Testis (tissue), 3 donors: ENCODE results near the gene KATNB1. TPM values are rescaled to one million over a fixed set of nuclear protein-coding genes. Genes with fewer than 3 reads are reported as not detected.

Source experiments
- DNase-seq: peaks from one replicate; pipeline ENCODE4 v3.0.0-alpha.2; 2019
- H3K27ac ChIP-seq, 2 donors: fragments of 200-600 bp; sonication (generic); one replicate each; pipeline ENCODE4 v1.5.1; 2019
- H3K27me3 ChIP-seq: fragments of 200-600 bp; sonication (generic); one replicate; pipeline ENCODE4 v1.5.1; 2019
- H3K36me3 ChIP-seq: fragments of 200-600 bp; sonication (generic); one replicate; pipeline ENCODE4 v1.5.1; 2017; ENCODE audit warnings: low read depth; ENCODE audit errors: missing control alignments
- H3K4me1 ChIP-seq: fragments of 200-600 bp; sonication (generic); one replicate; pipeline ENCODE4 v1.5.1; 2019
- H3K4me3 ChIP-seq, 2 donors: fragments of 200-600 bp; sonication (generic); one replicate each; pipeline ENCODE4 v1.5.1; 2017 to 2019
- H3K9me3 ChIP-seq: fragments of 200-600 bp; sonication (generic); one replicate; pipeline ENCODE4 v1.5.1; 2017
- CTCF ChIP-seq, 3 experiments: fragments of 450-650 bp in 2 of 3; fragments of 200-600 bp in 1 of 3; sonication (generic) in 1 of 3; IDR thresholded peaks; one replicate each; pipeline ENCODE4 v1.5.1; 2016 to 2019; ENCODE audit warnings: antibody characterized with exemption in 3 of 3, mild to moderate bottlenecking in 2 of 3, moderate library complexity in 1 of 3
- POLR2A ChIP-seq: fragments of 450-650 bp; IDR thresholded peaks from one replicate; pipeline ENCODE4 v1.6.1; 2017; ENCODE audit warnings: antibody characterized with exemption, mild to moderate bottlenecking, moderate library complexity
- WGBS, 2 donors: methylation state at CpG; one replicate each; pipeline ENCODE4 v1.1.5; 2018; 5-methylcytosine and 5-hydroxymethylcytosine counted together
- intact Hi-C: fragments of 100-400 bp; cut with DNase I; formaldehyde crosslinking; loops from one replicate; pipeline ENCODE4 v1.15.1; 2023; ENCODE audit warnings: low total_unique reads
- polyA plus RNA-seq: library from polyadenylated mRNA; stranded (reverse); fragments of 350-450 nt; fragmentation: Illumina TruSeq; extraction: RNeasy Lipid Tissue Mini Kit (QIAGEN cat#74804); gene quantifications from one replicate; pipeline ENCODE4 v1.2.3, GENCODE V29; 2014; ENCODE audit warnings: low read depth, low replicate concordance; ENCODE audit not compliant: insufficient read depth
- total RNA-seq, 2 donors: library from RNA; depleted of rRNA; stranded (reverse); fragments of >200 nt; gene quantifications; one replicate each; pipeline ENCODE4 v1.2.3, GENCODE V29; 2016

The KATNB1 gene
- total and polyA plus RNA-seq, 3 donors from 2014 or later: 52.7 to 105 (median 53.5) TPM

- intact Hi-C loops: no loop called here
- no peak for DNase-seq
- Histone ChIP-seq H3K27ac (no peak overlapping the region), H3K9me3 (no peaks in the 10 kb centered on the region), H3K4me3 (no peak overlapping the region), H3K27me3 (no peaks in the 10 kb centered on the region), H3K36me3 (no peaks in the 10 kb centered on the region), H3K4me1 (peaks cover 32% of the 10 kb centered on the region)
- WGBS, 2 donors: 91 to 92% methylated on average over 7 of the region's 7 CpGs
- no peak for TF ChIP-seq CTCF (IDR thresholded peaks at IDR 0.05)
- TF ChIP-seq POLR2A: no peak
These were observed 48.8 kb downstream of the KATNB1 start for GRCh38 chr16:57784334-57784733.

- WGBS, 2 donors: 92 to 98% methylated on average over 6 to 10 of the region's 10 CpGs
- TF ChIP-seq CTCF (IDR thresholded peaks at IDR 0.05) (no peak), POLR2A (no peak)
- Histone ChIP-seq H3K4me1 (peaks cover 32% of the 10 kb centered on the region), H3K9me3 (no peaks in the 10 kb centered on the region), H3K27me3 (no peaks in the 10 kb centered on the region), H3K4me3 (no peak overlapping the region), H3K36me3 (no peaks in the 10 kb centered on the region), H3K27ac (peak overlapping the region in 1 of 2 donors; percentile 71)
- intact Hi-C loops: no loop called here
- DNase-seq: no peak
These were observed 49.8 kb downstream of the KATNB1 start for GRCh38 chr16:57785385-57785784.

- 70 to 77% methylated on average over 6 to 8 of the region's 8 CpGs for WGBS, 2 donors
- intact Hi-C loops: no loop called here
These were observed 50.4 kb downstream of the KATNB1 start for GRCh38 chr16:57785924-57786323.

GRCh38 chr16:57786632-57787518 is 51.3 kb downstream of the KATNB1 start:
- no peak for TF ChIP-seq CTCF (IDR thresholded peaks at IDR 0.05)
- TF ChIP-seq POLR2A: no peak

More at GRCh38 chr16:57785924-57786323, 50.4 kb downstream of the KATNB1 start:
- Histone ChIP-seq H3K4me3 (no peak overlapping the region), H3K36me3 (no peaks in the 10 kb centered on the region), H3K27ac (peak overlapping the region in 1 of 2 donors; percentile 71), H3K27me3 (no peaks in the 10 kb centered on the region), H3K4me1 (peaks cover 32% of the 10 kb centered on the region), H3K9me3 (no peaks in the 10 kb centered on the region)
- no peak for DNase-seq
- no peak for TF ChIP-seq CTCF (IDR thresholded peaks at IDR 0.05)
- no peak for TF ChIP-seq POLR2A

More at GRCh38 chr16:57786632-57787518, 51.3 kb downstream of the KATNB1 start:
- WGBS, 2 donors: 57% methylated on average over 19 to 26 of the region's 26 CpGs
- no peaks in the 10 kb centered on the region for H3K27me3 ChIP-seq
- H3K36me3 ChIP-seq: no peaks in the 10 kb centered on the region
- intact Hi-C loops: no loop called here
- DNase-seq: peak; percentile 92
- H3K27ac ChIP-seq: peak overlapping the region; percentile 71 to 73
- H3K9me3 ChIP-seq: no peaks in the 10 kb centered on the region
- H3K4me3 ChIP-seq: no peak overlapping the region
- H3K4me1 ChIP-seq: peaks cover 38% of the 10 kb centered on the region
